Measurements from ENCODE around the gene PTTG2.

The PTTG2 gene

DNA sequence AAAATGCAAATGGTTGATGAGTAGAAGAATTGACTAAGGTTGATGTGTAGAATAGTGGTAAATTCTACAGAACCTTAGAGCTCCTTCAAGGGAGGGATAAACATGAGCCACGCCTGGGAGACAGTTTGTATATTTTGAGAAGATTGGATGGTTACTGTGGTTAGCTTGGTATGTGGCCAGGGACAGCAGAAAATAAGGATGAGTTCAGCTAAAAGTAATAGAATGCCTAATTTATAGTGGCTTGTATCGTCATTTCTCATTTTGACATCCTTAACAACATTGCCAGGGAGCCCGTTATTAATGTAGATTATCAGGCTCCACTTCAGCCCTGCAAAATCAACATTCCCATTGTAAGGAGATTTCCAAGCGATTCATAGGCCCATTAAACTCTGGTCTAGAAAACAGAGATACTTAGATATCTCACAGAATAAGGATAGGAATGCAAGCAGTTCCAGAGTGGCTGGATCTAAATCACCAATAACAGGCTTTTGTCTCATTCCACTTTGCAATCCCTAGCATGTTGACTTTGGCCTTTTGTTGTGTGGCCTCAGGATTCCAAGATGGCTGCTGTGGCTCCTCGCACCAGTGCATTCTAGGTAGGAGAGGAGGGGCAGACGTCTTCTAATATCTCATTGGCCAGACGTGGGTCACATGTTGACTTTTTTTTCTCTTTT, 6.4 kb upstream of the PTTG2 start:
- H3K36me3 ChIP-seq (ENCODE audit: control insufficient read depth in 1 of 2, insufficient read depth in 2 of 2, low read length in 2 of 2), result no peaks in the 10 kb centered on the region
- H3K27me3 ChIP-seq (ENCODE audit: control insufficient read depth in 1 of 2, insufficient read depth in 2 of 2, low read length in 2 of 2), result no peaks in the 10 kb centered on the region
- H3K9me3 ChIP-seq (ENCODE audit: control insufficient read depth in 1 of 2, low read length in 2 of 2), result no peaks in the 10 kb centered on the region
- no peaks in the 10 kb centered on the region for H3K4me1 ChIP-seq (ENCODE audit: control insufficient read depth in 1 of 2, insufficient read depth in 2 of 2, low read length in 2 of 2)
- H3K9ac ChIP-seq (ENCODE audit: low read depth in 1 of 2, low read length in 2 of 2), result no peak overlapping the region
- no peak overlapping the region for H3K4me3 ChIP-seq (ENCODE audit: low read depth in 1 of 2, low read length in 2 of 2)
- H3K27ac ChIP-seq (ENCODE audit: low read depth, low read length), result no peak overlapping the region

DNA sequence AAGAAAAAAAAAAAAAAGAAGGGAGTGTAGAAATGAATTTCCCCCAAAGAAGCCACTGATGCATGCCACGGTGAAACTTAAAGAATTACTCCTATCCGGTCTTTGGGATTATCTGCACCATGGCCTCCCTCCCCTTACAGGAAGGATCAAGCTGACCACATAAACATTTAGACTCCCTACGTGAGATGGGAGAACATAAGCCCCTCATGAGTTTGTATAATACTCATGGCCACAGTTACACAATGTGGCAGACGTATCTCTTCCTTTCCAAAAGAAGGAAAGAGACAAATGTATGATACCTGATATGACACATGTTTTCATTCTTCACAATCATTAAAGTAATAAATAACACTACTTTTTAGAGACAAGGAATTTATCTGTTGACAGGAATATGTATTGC, 3.3 kb upstream of the PTTG2 start:
- no peaks in the 10 kb centered on the region for H3K9me3 ChIP-seq (ENCODE audit: control insufficient read depth in 1 of 2, low read length in 2 of 2)
- no peak overlapping the region for H3K4me3 ChIP-seq (ENCODE audit: low read depth in 1 of 2, low read length in 2 of 2)
- H3K27ac ChIP-seq (ENCODE audit: low read depth, low read length), result no peak overlapping the region
- no peaks in the 10 kb centered on the region for H3K36me3 ChIP-seq (ENCODE audit: control insufficient read depth in 1 of 2, insufficient read depth in 2 of 2, low read length in 2 of 2)
- H3K27me3 ChIP-seq (ENCODE audit: control insufficient read depth in 1 of 2, insufficient read depth in 2 of 2, low read length in 2 of 2), result no peaks in the 10 kb centered on the region
- H3K9ac ChIP-seq (ENCODE audit: low read depth in 1 of 2, low read length in 2 of 2), result no peak overlapping the region
- no peaks in the 10 kb centered on the region for H3K4me1 ChIP-seq (ENCODE audit: control insufficient read depth in 1 of 2, insufficient read depth in 2 of 2, low read length in 2 of 2)

DNA sequence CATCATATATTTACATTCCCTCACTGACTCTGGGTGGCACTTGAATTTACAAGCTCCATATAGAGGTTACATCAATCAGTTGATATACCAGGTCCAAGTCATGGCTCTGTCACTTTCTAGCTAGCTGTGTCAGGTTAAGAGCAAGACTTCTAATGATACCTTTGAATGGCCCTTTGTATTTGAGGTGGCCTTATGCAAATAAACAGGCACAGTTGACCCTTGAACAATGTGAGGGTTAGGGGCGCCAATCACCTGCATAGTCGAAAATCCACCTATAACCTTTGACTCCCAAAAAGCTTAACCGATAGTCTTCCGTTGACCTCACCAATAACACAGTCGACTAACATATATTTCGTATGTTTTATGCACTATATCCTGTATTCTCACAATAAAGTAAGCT, 1.3 kb upstream of the PTTG2 start:
- Histone ChIP-seq H3K4me3 (ENCODE audit: low read depth in 1 of 2, low read length in 2 of 2) (no peak overlapping the region), H3K9me3 (ENCODE audit: control insufficient read depth in 1 of 2, low read length in 2 of 2) (no peaks in the 10 kb centered on the region), H3K27me3 (ENCODE audit: control insufficient read depth in 1 of 2, insufficient read depth in 2 of 2, low read length in 2 of 2) (no peaks in the 10 kb centered on the region), H3K36me3 (ENCODE audit: control insufficient read depth in 1 of 2, insufficient read depth in 2 of 2, low read length in 2 of 2) (no peaks in the 10 kb centered on the region), H3K9ac (ENCODE audit: low read depth in 1 of 2, low read length in 2 of 2) (no peak overlapping the region), H3K4me1 (ENCODE audit: control insufficient read depth in 1 of 2, insufficient read depth in 2 of 2, low read length in 2 of 2) (no peaks in the 10 kb centered on the region), H3K27ac (ENCODE audit: low read depth, low read length) (no peak overlapping the region)

DNA sequence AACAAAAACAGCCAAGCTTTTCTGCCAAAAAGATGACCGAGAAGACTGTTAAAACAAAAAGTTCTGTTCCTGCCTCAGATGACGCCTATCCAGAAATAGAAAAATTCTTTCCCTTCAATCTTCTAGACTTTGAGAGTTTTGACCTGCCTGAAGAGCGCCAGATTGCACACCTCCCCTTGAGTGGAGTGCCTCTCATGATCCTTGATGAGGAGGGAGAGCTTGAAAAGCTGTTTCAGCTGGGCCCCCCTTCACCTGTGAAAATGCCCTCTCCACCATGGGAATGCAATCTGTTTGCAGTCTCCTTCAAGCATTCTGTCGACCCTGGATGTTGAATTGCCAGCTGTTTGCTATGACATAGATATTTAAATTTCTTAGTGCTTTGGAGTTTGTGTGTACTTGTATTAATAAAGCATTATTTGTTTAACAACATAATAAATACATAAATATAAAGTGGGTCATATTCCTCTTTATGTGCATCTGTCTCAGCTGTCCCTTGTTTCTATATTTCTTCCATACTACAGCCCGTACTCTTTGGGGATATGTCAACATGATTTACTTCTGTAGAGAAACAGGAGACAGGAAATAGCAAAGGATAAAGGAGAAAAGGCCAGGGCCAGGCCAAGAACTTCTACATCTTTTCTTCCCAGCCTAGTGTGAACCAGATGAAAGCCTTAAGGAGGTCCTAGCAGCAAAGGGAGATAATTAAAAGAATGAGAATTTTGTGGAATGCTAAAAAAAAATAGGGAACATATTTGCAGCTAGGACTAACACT, 667 bp downstream of the PTTG2 start:
- no peaks in the 10 kb centered on the region for H3K27me3 ChIP-seq (ENCODE audit: control insufficient read depth in 1 of 2, insufficient read depth in 2 of 2, low read length in 2 of 2)
- H3K4me1 ChIP-seq (ENCODE audit: control insufficient read depth in 1 of 2, insufficient read depth in 2 of 2, low read length in 2 of 2), result no peaks in the 10 kb centered on the region
- H3K9ac ChIP-seq (ENCODE audit: low read depth in 1 of 2, low read length in 2 of 2), result no peak overlapping the region
- H3K27ac ChIP-seq (ENCODE audit: low read depth, low read length), result no peak overlapping the region
- H3K9me3 ChIP-seq (ENCODE audit: control insufficient read depth in 1 of 2, low read length in 2 of 2), result no peaks in the 10 kb centered on the region
- no peaks in the 10 kb centered on the region for H3K36me3 ChIP-seq (ENCODE audit: control insufficient read depth in 1 of 2, insufficient read depth in 2 of 2, low read length in 2 of 2)
- H3K4me3 ChIP-seq (ENCODE audit: low read depth in 1 of 2, low read length in 2 of 2), result no peak overlapping the region

DNA sequence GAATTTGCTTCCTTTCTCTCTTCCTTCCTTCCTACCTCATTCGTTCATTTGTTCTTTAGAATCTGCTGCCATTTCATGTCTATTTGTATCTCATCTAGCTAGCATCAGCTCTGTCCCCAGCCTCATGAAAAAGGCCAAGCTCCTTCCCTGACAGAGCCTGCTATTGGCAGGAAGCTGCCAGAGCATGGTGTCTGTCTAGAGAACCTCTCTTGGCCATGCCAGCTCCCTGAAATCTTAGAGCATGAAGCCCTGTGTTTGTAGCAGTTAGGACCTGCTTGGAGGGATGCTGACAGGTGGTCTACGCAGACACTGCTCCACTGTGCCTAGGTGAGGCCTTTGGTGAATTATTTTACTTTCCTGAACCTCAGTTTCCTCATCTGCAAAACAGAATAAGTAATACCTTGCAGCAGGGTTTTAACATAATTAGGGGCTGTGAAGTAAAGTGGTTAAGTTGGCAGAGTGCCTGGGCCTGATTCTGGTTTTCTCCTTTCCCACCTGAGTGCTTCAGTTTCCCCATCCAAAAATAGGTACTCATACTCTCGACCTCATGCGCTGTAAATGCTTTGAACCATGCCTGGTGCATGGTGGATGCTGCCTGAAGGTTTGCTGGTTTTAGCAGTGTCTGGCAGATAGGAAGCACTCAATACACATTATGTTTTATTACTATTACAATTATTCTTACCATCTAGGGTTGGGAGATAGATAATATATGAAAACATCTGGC, 4.7 kb downstream of the PTTG2 start:
- Histone ChIP-seq H3K4me3 (ENCODE audit: low read depth in 1 of 2, low read length in 2 of 2) (no peak overlapping the region), H3K9ac (ENCODE audit: low read depth in 1 of 2, low read length in 2 of 2) (no peak overlapping the region), H3K9me3 (ENCODE audit: control insufficient read depth in 1 of 2, low read length in 2 of 2) (no peaks in the 10 kb centered on the region)

DNA sequence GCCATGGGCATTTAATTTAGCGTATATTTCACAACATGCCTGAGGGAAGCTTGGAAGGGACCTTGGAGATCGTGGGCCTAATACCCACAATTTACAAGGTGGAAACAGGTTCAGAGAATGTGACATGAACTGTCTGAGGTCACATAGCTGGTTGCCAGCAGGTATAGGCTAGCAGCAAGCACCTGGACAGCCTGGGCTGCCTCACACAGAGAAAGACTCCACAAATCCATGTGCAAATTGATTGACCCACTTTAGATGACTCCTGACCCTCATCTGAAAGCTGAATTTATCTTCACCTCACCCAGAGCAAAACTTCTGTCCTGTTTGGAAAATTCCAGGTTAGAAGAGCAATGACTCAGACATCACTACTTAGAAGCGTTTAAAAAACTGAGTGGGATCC, 5.8 kb downstream of the PTTG2 start:
- no peak overlapping the region for H3K9ac ChIP-seq (ENCODE audit: low read depth in 1 of 2, low read length in 2 of 2)
- H3K27me3 ChIP-seq (ENCODE audit: control insufficient read depth in 1 of 2, insufficient read depth in 2 of 2, low read length in 2 of 2), result no peaks in the 10 kb centered on the region

More for the DNA sequence above, 4.7 kb downstream of the PTTG2 start:
- Histone ChIP-seq H3K27me3 (ENCODE audit: control insufficient read depth in 1 of 2, insufficient read depth in 2 of 2, low read length in 2 of 2) (no peaks in the 10 kb centered on the region), H3K36me3 (ENCODE audit: control insufficient read depth in 1 of 2, insufficient read depth in 2 of 2, low read length in 2 of 2) (no peaks in the 10 kb centered on the region), H3K4me1 (ENCODE audit: control insufficient read depth in 1 of 2, insufficient read depth in 2 of 2, low read length in 2 of 2) (no peaks in the 10 kb centered on the region), H3K27ac (ENCODE audit: low read depth, low read length) (no peak overlapping the region)

DNA sequence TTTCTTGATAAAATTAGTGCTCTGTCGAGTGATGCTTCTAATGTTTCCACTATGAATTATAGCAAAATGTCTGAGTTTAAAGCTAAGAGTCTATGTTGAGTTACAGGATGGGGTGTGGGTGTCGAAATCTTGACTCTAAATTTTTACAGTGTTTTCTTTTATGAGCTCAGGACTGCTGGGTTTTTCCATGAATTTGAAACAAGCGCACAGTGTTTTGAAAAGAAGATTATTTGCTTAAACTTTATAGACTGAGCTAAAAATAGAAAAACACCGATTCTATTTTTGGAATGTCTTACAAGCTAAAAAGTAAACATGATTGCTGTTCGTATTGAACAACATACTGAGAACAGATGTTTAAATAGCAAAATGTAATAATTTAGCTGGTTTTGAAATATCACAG, 7.5 kb downstream of the PTTG2 start:
- no peak overlapping the region for H3K4me3 ChIP-seq (ENCODE audit: low read depth in 1 of 2, low read length in 2 of 2)
- H3K27ac ChIP-seq (ENCODE audit: low read depth, low read length), result no peak overlapping the region

More for the DNA sequence above, 5.8 kb downstream of the PTTG2 start:
- no peaks in the 10 kb centered on the region for H3K9me3 ChIP-seq (ENCODE audit: control insufficient read depth in 1 of 2, low read length in 2 of 2)
- H3K36me3 ChIP-seq (ENCODE audit: control insufficient read depth in 1 of 2, insufficient read depth in 2 of 2, low read length in 2 of 2), result no peaks in the 10 kb centered on the region
- no peak overlapping the region for H3K27ac ChIP-seq (ENCODE audit: low read depth, low read length)
- H3K4me3 ChIP-seq (ENCODE audit: low read depth in 1 of 2, low read length in 2 of 2), result no peak overlapping the region
- H3K4me1 ChIP-seq (ENCODE audit: control insufficient read depth in 1 of 2, insufficient read depth in 2 of 2, low read length in 2 of 2), result peaks cover 0 to 5% of the 10 kb centered on the region in 2 donors

DNA sequence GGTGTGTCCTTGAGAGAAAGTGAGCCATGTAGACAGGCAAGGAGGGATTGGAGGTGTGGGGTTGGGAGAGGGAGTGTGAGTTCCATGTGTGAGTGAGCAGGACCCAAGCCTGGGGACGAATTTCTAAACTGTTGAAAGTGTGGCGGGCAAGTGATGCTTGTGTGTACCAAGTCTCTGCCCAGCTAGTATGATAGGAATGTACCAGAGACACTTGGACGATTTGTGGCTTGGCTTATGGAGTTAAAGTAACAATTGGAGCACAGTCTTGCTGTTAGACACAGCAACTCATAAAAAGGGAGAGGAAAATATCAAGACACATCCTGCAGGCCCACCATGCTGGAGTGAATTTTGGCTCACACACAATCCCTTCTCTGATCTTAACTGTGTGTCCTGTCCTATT, 8.5 kb downstream of the PTTG2 start:
- H3K27ac ChIP-seq (ENCODE audit: low read depth, low read length), result no peak overlapping the region
- H3K4me1 ChIP-seq (ENCODE audit: control insufficient read depth in 1 of 2, insufficient read depth in 2 of 2, low read length in 2 of 2), result peaks cover 0 to 5% of the 10 kb centered on the region in 2 donors
- H3K27me3 ChIP-seq (ENCODE audit: control insufficient read depth in 1 of 2, insufficient read depth in 2 of 2, low read length in 2 of 2), result no peaks in the 10 kb centered on the region
- no peaks in the 10 kb centered on the region for H3K9me3 ChIP-seq (ENCODE audit: control insufficient read depth in 1 of 2, low read length in 2 of 2)
- H3K4me3 ChIP-seq (ENCODE audit: low read depth in 1 of 2, low read length in 2 of 2), result no peak overlapping the region
- no peak overlapping the region for H3K9ac ChIP-seq (ENCODE audit: low read depth in 1 of 2, low read length in 2 of 2)
- H3K36me3 ChIP-seq (ENCODE audit: control insufficient read depth in 1 of 2, insufficient read depth in 2 of 2, low read length in 2 of 2), result no peaks in the 10 kb centered on the region

More for the DNA sequence above, 7.5 kb downstream of the PTTG2 start:
- Histone ChIP-seq H3K36me3 (ENCODE audit: control insufficient read depth in 1 of 2, insufficient read depth in 2 of 2, low read length in 2 of 2) (no peaks in the 10 kb centered on the region), H3K9me3 (ENCODE audit: control insufficient read depth in 1 of 2, low read length in 2 of 2) (no peaks in the 10 kb centered on the region), H3K27me3 (ENCODE audit: control insufficient read depth in 1 of 2, insufficient read depth in 2 of 2, low read length in 2 of 2) (no peaks in the 10 kb centered on the region), H3K9ac (ENCODE audit: low read depth in 1 of 2, low read length in 2 of 2) (no peak overlapping the region), H3K4me1 (ENCODE audit: control insufficient read depth in 1 of 2, insufficient read depth in 2 of 2, low read length in 2 of 2) (peaks cover 0 to 5% of the 10 kb centered on the region in 2 donors)

DNA sequence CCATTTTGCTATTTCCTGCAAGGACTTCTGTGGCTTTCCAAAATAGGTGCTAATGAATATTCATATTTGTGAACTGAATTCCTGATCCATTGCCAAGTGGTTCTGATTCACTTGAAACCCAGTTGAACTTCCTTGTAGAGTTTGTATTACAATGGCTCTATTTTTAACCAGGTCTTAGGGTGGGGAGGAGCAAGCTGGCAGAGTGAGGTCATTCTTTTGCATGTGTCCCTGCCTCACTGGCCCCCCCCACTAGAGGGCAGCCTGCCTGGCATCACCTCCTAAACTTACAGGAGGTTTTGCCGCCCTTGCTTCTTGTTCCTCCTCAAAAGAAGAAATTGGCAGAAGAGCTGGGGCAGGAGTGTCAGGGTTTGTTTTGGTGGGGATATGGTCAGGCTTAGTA, 10.5 kb downstream of the PTTG2 start:
- Histone ChIP-seq H3K27ac (ENCODE audit: low read depth, low read length) (no peak overlapping the region), H3K9me3 (ENCODE audit: control insufficient read depth in 1 of 2, low read length in 2 of 2) (no peaks in the 10 kb centered on the region), H3K9ac (ENCODE audit: low read depth in 1 of 2, low read length in 2 of 2) (no peak overlapping the region), H3K27me3 (ENCODE audit: control insufficient read depth in 1 of 2, insufficient read depth in 2 of 2, low read length in 2 of 2) (no peaks in the 10 kb centered on the region), H3K4me3 (ENCODE audit: low read depth in 1 of 2, low read length in 2 of 2) (no peak overlapping the region), H3K36me3 (ENCODE audit: control insufficient read depth in 1 of 2, insufficient read depth in 2 of 2, low read length in 2 of 2) (no peaks in the 10 kb centered on the region), H3K4me1 (ENCODE audit: control insufficient read depth in 1 of 2, insufficient read depth in 2 of 2, low read length in 2 of 2) (peaks cover 0 to 5% of the 10 kb centered on the region in 2 donors)

DNA sequence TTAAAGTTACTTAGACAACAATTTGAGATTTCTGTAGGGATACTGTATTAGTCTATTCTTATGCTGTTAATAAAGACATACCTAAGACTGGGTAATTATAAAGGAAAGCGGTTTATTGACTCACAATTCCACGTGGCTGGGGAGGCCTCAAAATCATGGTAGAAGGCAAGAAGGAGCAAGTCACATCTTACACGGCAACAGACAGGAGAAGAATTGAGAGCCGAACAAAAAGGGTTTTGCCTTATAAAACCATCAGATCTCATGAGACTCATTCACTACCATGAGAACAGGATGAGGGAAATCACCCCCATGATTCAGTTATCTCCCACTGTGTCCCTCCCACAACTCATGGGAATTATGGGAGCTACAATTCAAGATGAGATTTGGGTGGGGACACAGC, 11.0 kb downstream of the PTTG2 start:
- no peaks in the 10 kb centered on the region for H3K9me3 ChIP-seq (ENCODE audit: control insufficient read depth in 1 of 2, low read length in 2 of 2)
- H3K27ac ChIP-seq (ENCODE audit: low read depth, low read length), result no peak overlapping the region
- no peak overlapping the region for H3K4me3 ChIP-seq (ENCODE audit: low read depth in 1 of 2, low read length in 2 of 2)
- H3K36me3 ChIP-seq (ENCODE audit: control insufficient read depth in 1 of 2, insufficient read depth in 2 of 2, low read length in 2 of 2), result no peaks in the 10 kb centered on the region
- H3K9ac ChIP-seq (ENCODE audit: low read depth in 1 of 2, low read length in 2 of 2), result no peak overlapping the region
- H3K27me3 ChIP-seq (ENCODE audit: control insufficient read depth in 1 of 2, insufficient read depth in 2 of 2, low read length in 2 of 2), result no peaks in the 10 kb centered on the region
- peaks cover 4 to 8% of the 10 kb centered on the region in 2 donors for H3K4me1 ChIP-seq (ENCODE audit: control insufficient read depth in 1 of 2, insufficient read depth in 2 of 2, low read length in 2 of 2)
